ENCODE measurements around the gene HOXC6.

The HOXC6 gene

GRCh38 chr12:54055552-54055951 is 27.3 kb downstream of the HOXC6 start:
- Histone ChIP-seq H3K27me3 (ENCODE audit: control insufficient read depth in 1 of 2, insufficient read depth in 2 of 2, low read length in 2 of 2) (peaks cover 30 to 32% of the 10 kb centered on the region in 2 donors), H3K4me3 (ENCODE audit: low read length in 2 of 2) (peak overlapping the region in 1 of 2 donors; percentile 8), H3K27ac (ENCODE audit: low read length) (no peak overlapping the region), H3K4me1 (ENCODE audit: control insufficient read depth, insufficient read depth, low read length) (peaks cover 10% of the 10 kb centered on the region), H3K9ac (ENCODE audit: low read length in 2 of 2) (no peak overlapping the region), H3K36me3 (ENCODE audit: control insufficient read depth in 2 of 2, insufficient read depth in 2 of 2, low read length in 2 of 2) (no peaks in the 10 kb centered on the region), H3K9me3 (ENCODE audit: control insufficient read depth in 2 of 2, low read length in 2 of 2) (no peaks in the 10 kb centered on the region)

GRCh38 chr12:54056110-54056509 is 27.9 kb downstream of the HOXC6 start:
- H3K9me3 ChIP-seq (ENCODE audit: control insufficient read depth in 2 of 2, low read length in 2 of 2): no peaks in the 10 kb centered on the region
- peaks cover 27 to 29% of the 10 kb centered on the region in 2 donors for H3K27me3 ChIP-seq (ENCODE audit: control insufficient read depth in 1 of 2, insufficient read depth in 2 of 2, low read length in 2 of 2)
- no peak overlapping the region for H3K4me3 ChIP-seq (ENCODE audit: low read length in 2 of 2)
- no peaks in the 10 kb centered on the region for H3K36me3 ChIP-seq (ENCODE audit: control insufficient read depth in 2 of 2, insufficient read depth in 2 of 2, low read length in 2 of 2)
- H3K4me1 ChIP-seq (ENCODE audit: control insufficient read depth, insufficient read depth, low read length): peaks cover 10% of the 10 kb centered on the region
- H3K27ac ChIP-seq (ENCODE audit: low read length): no peak overlapping the region
- H3K9ac ChIP-seq (ENCODE audit: low read length in 2 of 2): no peak overlapping the region

DNA sequence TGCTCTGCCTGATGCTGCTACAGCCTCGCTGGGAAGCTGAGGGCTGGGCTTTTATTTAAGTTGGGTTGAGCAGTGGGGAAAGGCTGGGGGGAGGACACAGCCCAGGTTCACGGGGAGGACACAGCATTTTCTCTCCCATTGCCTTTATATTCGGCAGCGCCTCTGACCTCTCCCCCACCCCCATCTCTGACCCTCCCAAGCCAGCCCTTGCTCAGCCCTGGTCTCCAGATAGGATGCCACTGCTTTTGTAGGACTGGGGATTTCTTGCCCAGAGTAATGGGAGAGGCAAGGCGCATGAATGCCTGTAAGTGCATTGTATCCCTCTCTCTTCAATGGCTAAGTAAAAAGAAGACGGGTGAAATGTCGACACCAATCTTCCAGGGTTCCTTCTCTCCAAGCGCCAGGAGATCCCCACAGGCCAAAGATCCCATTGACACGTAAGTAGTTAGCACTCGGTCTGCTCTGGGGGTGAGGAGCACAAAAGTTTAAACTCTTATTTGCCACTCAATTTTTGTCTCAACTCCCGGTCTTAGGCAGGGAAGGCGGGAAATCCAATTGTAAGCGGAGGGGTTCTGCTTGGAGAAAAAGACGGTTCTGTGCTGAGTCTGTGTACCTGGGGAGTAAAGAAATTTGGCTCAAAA is 30.0 kb downstream of the HOXC6 start:
- Histone ChIP-seq H3K9ac (ENCODE audit: low read length in 2 of 2) (no peak overlapping the region), H3K27me3 (ENCODE audit: control insufficient read depth in 1 of 2, insufficient read depth in 2 of 2, low read length in 2 of 2) (peaks cover 15 to 20% of the 10 kb centered on the region in 2 donors), H3K36me3 (ENCODE audit: control insufficient read depth in 2 of 2, insufficient read depth in 2 of 2, low read length in 2 of 2) (no peaks in the 10 kb centered on the region), H3K27ac (ENCODE audit: low read length) (no peak overlapping the region), H3K4me3 (ENCODE audit: low read length in 2 of 2) (no peak overlapping the region), H3K9me3 (ENCODE audit: control insufficient read depth in 2 of 2, low read length in 2 of 2) (no peaks in the 10 kb centered on the region), H3K4me1 (ENCODE audit: control insufficient read depth, insufficient read depth, low read length) (peaks cover 2% of the 10 kb centered on the region)

- H3K36me3 ChIP-seq (ENCODE audit: control insufficient read depth in 2 of 2, insufficient read depth in 2 of 2, low read length in 2 of 2): no peaks in the 10 kb centered on the region
- no peak overlapping the region for H3K27ac ChIP-seq (ENCODE audit: low read length)
- no peaks in the 10 kb centered on the region for H3K9me3 ChIP-seq (ENCODE audit: control insufficient read depth in 2 of 2, low read length in 2 of 2)
- H3K9ac ChIP-seq (ENCODE audit: low read length in 2 of 2): no peak overlapping the region
- H3K27me3 ChIP-seq (ENCODE audit: control insufficient read depth in 1 of 2, insufficient read depth in 2 of 2, low read length in 2 of 2): peaks cover 11 to 20% of the 10 kb centered on the region in 2 donors
- H3K4me1 ChIP-seq (ENCODE audit: control insufficient read depth, insufficient read depth, low read length): no peaks in the 10 kb centered on the region
- no peak overlapping the region for H3K4me3 ChIP-seq (ENCODE audit: low read length in 2 of 2)
These were observed 31.4 kb downstream of the HOXC6 start for GRCh38 chr12:54059668-54060067.

DNA sequence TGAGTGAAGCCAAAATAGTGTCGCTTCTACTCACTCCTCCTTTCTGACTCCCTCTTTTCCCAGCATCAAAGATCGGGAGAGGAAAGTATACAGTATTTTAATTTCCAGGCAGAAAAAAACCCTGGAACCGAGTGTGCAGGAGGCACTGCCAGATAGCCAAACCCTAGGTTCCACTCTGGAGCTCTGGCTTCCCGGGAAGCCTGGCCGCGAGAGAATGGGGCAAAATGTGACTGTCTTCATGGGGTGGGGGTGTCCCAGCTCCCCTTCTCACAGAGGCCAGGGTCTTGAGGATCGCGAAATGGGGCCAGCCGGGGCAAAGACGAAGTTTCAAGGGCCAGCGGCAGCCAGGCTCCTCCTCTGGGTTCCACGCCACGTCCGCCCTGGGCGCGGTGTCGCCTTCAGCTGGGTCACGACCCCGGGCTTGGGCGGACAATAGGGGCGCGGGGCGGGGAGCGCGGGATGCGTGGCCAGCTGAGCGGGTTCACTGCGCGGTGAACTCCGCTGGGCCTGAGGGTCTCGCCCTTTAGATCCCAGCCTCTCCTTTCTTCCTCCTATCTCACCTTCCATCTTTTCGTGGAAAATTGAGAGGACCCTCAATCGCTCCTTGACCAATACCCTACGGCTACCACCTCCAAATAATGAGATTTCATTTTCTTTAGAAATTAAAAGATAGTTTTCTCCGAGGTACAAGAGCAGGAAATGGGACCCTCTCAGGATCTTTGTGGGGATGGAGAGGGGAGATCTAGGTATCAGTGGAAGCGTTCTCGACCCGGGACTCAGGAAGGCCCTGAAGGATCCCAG is 32.1 kb downstream of the HOXC6 start:
- Histone ChIP-seq H3K9me3 (ENCODE audit: control insufficient read depth in 2 of 2, low read length in 2 of 2) (no peaks in the 10 kb centered on the region), H3K36me3 (ENCODE audit: control insufficient read depth in 2 of 2, insufficient read depth in 2 of 2, low read length in 2 of 2) (no peaks in the 10 kb centered on the region), H3K4me1 (ENCODE audit: control insufficient read depth, insufficient read depth, low read length) (no peaks in the 10 kb centered on the region), H3K4me3 (ENCODE audit: low read length in 2 of 2) (no peak overlapping the region), H3K27ac (ENCODE audit: low read length) (no peak overlapping the region), H3K27me3 (ENCODE audit: control insufficient read depth in 1 of 2, insufficient read depth in 2 of 2, low read length in 2 of 2) (peaks cover 9 to 19% of the 10 kb centered on the region in 2 donors), H3K9ac (ENCODE audit: low read length in 2 of 2) (no peak overlapping the region)

DNA sequence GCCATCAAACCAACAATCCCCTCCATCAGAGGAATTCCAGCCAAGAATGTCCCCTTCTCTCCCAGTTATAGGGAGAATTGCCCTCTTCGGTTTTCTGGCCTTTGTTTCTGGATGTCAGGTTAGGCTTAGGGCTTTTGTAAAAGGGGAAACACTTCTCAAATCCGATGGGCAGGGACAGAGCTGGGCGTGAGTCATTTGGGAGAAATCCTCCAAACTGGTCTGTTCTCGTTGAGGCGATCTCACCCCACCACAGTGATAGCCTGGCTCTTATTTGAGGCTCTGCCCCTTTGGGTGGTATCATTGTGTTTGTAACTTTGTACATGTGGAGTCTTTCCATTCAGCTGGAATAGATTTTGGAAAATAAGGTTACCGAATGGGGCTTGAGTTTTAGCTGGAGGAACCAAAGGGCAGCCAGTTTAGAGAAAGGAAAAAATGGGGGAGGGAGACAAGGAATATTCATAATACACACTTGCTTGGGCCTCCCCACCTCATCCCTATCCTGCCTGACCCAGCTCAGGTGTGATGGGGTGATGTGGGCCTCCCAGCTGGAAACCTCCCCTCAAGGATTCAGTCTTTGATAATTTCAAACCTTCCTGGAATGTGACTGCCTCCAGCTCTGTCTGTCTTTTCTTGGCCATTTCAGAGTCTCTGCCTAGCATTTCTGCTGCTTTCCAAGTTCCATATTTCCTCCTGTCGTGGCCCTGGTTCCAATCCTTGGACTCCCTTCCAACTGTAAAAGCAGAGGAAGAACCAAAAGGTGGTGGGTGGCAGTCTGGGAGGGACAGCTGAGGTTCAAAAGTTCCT is 32.9 kb downstream of the HOXC6 start:
- Histone ChIP-seq H3K9ac (ENCODE audit: low read length in 2 of 2) (no peak overlapping the region), H3K36me3 (ENCODE audit: control insufficient read depth in 2 of 2, insufficient read depth in 2 of 2, low read length in 2 of 2) (no peaks in the 10 kb centered on the region), H3K9me3 (ENCODE audit: control insufficient read depth in 2 of 2, low read length in 2 of 2) (no peaks in the 10 kb centered on the region), H3K27ac (ENCODE audit: low read length) (no peak overlapping the region), H3K4me1 (ENCODE audit: control insufficient read depth, insufficient read depth, low read length) (no peaks in the 10 kb centered on the region), H3K4me3 (ENCODE audit: low read length in 2 of 2) (no peak overlapping the region), H3K27me3 (ENCODE audit: control insufficient read depth in 1 of 2, insufficient read depth in 2 of 2, low read length in 2 of 2) (peaks cover 9 to 25% of the 10 kb centered on the region in 2 donors)

DNA sequence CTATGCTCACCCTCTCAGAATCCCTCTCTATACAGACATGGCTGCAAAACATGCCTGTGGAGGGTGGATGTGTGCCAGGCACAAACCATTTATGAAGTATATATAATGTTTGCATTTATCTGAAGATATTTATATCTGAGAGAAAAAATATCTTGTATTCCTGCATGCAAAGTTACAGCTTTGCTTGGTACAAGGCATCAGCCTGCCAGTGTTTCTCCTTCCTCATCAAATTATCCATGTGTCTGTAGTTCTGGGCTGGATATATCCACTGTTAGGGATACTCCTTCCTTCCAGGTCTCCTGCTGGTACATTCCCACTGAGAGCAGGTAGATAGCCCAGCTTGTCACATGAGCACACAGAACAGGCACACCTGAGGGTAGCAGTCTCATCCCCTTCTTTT is 37.4 kb downstream of the HOXC6 start:
- Histone ChIP-seq H3K27me3 (ENCODE audit: control insufficient read depth in 1 of 2, insufficient read depth in 2 of 2, low read length in 2 of 2) (peaks cover 2 to 23% of the 10 kb centered on the region in 2 donors), H3K9ac (ENCODE audit: low read length in 2 of 2) (no peak overlapping the region)

GRCh38 chr12:54066408-54066807 is 38.2 kb downstream of the HOXC6 start:
- Histone ChIP-seq H3K27ac (ENCODE audit: low read length) (no peak overlapping the region), H3K4me1 (ENCODE audit: control insufficient read depth, insufficient read depth, low read length) (no peaks in the 10 kb centered on the region), H3K27me3 (ENCODE audit: control insufficient read depth in 1 of 2, insufficient read depth in 2 of 2, low read length in 2 of 2) (peaks cover 4 to 26% of the 10 kb centered on the region in 2 donors), H3K9me3 (ENCODE audit: control insufficient read depth in 2 of 2, low read length in 2 of 2) (no peaks in the 10 kb centered on the region), H3K4me3 (ENCODE audit: low read length in 2 of 2) (no peak overlapping the region), H3K9ac (ENCODE audit: low read length in 2 of 2) (no peak overlapping the region), H3K36me3 (ENCODE audit: control insufficient read depth in 2 of 2, insufficient read depth in 2 of 2, low read length in 2 of 2) (no peaks in the 10 kb centered on the region)

More for the DNA sequence above, 37.4 kb downstream of the HOXC6 start:
- Histone ChIP-seq H3K4me3 (ENCODE audit: low read length in 2 of 2) (no peak overlapping the region), H3K27ac (ENCODE audit: low read length) (no peak overlapping the region), H3K9me3 (ENCODE audit: control insufficient read depth in 2 of 2, low read length in 2 of 2) (no peaks in the 10 kb centered on the region), H3K36me3 (ENCODE audit: control insufficient read depth in 2 of 2, insufficient read depth in 2 of 2, low read length in 2 of 2) (no peaks in the 10 kb centered on the region), H3K4me1 (ENCODE audit: control insufficient read depth, insufficient read depth, low read length) (no peaks in the 10 kb centered on the region)

DNA sequence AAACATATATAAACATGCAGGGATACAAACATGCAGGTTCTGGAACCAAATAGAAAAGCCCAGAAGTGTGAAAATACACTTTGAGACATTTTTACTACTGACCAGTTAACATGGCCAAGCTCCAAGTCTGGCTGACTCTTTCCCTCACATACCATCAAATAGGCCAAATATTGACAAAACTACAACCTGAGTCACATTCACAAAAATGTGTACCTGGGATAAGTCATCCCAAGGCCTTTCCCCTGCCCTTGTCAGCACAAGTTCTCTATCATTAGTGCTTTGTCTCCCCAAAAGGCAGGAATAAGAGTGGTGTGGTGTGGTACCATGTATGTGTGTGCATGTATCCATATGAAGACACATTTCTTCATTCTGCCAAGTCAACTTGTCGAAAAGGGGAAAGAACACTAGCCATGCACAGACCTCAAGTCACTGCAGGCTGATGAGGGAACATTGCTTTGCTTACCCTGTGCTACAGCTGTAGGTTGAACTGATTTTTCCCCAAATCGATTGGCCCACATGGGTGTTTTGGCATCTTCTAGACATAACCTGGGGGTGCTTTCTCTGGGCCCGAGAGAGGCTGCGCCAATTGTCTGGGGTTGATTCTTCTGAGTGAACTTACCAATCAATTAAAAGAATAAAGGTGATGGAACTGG is 40.3 kb downstream of the HOXC6 start:
- no peaks in the 10 kb centered on the region for H3K36me3 ChIP-seq (ENCODE audit: control insufficient read depth in 2 of 2, insufficient read depth in 2 of 2, low read length in 2 of 2)
- no peak overlapping the region for H3K9ac ChIP-seq (ENCODE audit: low read length in 2 of 2)
- no peaks in the 10 kb centered on the region for H3K9me3 ChIP-seq (ENCODE audit: control insufficient read depth in 2 of 2, low read length in 2 of 2)
- peaks cover 5 to 16% of the 10 kb centered on the region in 2 donors for H3K27me3 ChIP-seq (ENCODE audit: control insufficient read depth in 1 of 2, insufficient read depth in 2 of 2, low read length in 2 of 2)
- H3K27ac ChIP-seq (ENCODE audit: low read length): no peak overlapping the region
- H3K4me3 ChIP-seq (ENCODE audit: low read length in 2 of 2): no peak overlapping the region
- no peaks in the 10 kb centered on the region for H3K4me1 ChIP-seq (ENCODE audit: control insufficient read depth, insufficient read depth, low read length)

DNA sequence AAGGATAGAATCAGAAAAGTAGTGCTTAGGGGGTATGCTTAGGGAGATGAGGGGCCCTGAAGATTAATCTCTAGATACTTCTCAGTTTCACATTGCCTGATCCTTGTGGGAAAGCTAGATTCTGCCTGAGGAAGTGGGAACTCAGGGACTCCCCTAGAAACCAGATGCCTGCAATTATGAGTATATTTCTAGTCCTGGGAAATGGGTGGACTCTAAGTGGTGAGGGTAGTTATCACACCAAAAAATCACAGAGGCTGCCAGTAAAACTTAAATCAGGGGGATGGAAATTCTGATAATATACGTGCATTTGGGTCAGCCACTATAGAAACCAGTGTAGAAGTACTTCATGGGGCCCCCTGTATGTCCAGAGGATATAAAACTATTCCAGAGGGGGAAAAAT is 43.7 kb downstream of the HOXC6 start:
- no peak overlapping the region for H3K4me3 ChIP-seq (ENCODE audit: low read length in 2 of 2)
- H3K27ac ChIP-seq (ENCODE audit: low read length): no peak overlapping the region
- no peaks in the 10 kb centered on the region for H3K36me3 ChIP-seq (ENCODE audit: control insufficient read depth in 2 of 2, insufficient read depth in 2 of 2, low read length in 2 of 2)
- H3K9ac ChIP-seq (ENCODE audit: low read length in 2 of 2): no peak overlapping the region
- peaks cover 3 to 6% of the 10 kb centered on the region in 2 donors for H3K27me3 ChIP-seq (ENCODE audit: control insufficient read depth in 1 of 2, insufficient read depth in 2 of 2, low read length in 2 of 2)
- peaks cover 2% of the 10 kb centered on the region for H3K4me1 ChIP-seq (ENCODE audit: control insufficient read depth, insufficient read depth, low read length)
- H3K9me3 ChIP-seq (ENCODE audit: control insufficient read depth in 2 of 2, low read length in 2 of 2): no peaks in the 10 kb centered on the region

Data from stomach smooth muscle (tissue), 2 donors.